Measurements from ENCODE around the gene TSPAN18.

GRCh38 chr11:44835296-44835695 lies 108.5 kb downstream of the TSPAN18 start:
- TF ChIP-seq, protein P1, sequence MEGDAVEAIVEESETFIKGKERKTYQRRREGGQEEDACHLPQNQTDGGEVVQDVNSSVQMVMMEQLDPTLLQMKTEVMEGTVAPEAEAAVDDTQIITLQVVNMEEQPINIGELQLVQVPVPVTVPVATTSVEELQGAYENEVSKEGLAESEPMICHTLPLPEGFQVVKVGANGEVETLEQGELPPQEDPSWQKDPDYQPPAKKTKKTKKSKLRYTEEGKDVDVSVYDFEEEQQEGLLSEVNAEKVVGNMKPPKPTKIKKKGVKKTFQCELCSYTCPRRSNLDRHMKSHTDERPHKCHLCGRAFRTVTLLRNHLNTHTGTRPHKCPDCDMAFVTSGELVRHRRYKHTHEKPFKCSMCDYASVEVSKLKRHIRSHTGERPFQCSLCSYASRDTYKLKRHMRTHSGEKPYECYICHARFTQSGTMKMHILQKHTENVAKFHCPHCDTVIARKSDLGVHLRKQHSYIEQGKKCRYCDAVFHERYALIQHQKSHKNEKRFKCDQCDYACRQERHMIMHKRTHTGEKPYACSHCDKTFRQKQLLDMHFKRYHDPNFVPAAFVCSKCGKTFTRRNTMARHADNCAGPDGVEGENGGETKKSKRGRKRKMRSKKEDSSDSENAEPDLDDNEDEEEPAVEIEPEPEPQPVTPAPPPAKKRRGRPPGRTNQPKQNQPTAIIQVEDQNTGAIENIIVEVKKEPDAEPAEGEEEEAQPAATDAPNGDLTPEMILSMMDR (conservative IDR thresholded peaks at IDR 0.05; ENCODE audit: low read length) = no peak
- TF ChIP-seq EZH2phosphoT487 (IDR thresholded peaks at IDR 0.05; ENCODE audit: borderline replicate concordance, low read depth, low read length) = no peak
